HEK293T (cell line): ENCODE data around the gene TEX9.

ENCODE experiments used
- CTCF ChIA-PET: fragments of 350-600 bp; formaldehyde crosslinking; extraction: SDS; loops from one replicate; lab custom pipeline; 2021; ENCODE audit warnings: antibody characterized with exemption, inconsistent platforms; lab: Yijun Ruan, JAX
- POLR2A ChIA-PET: fragments of 350-600 bp; formaldehyde crosslinking; extraction: SDS; loops from one replicate; lab custom pipeline; 2020; ENCODE audit warnings: antibody characterized with exemption, inconsistent platforms; lab: Yijun Ruan, JAX
- DNase-seq: peaks from one replicate; pipeline ENCODE4 v3.0.0; 2012; ENCODE audit warnings: mixed read lengths; ENCODE audit errors: extremely low spot score
- ARNT ChIP-seq: fragments of 450-650 bp; IDR thresholded peaks from 2 replicates; pipeline ENCODE4 v1.6.1; 2017; ENCODE audit warnings: mild to moderate bottlenecking
- BHLHE40 ChIP-seq: fragments of 450-650 bp; IDR thresholded peaks from 2 replicates; pipeline ENCODE4 v1.6.1; 2016; ENCODE audit warnings: mild to moderate bottlenecking, moderate library complexity, borderline replicate concordance
- CTBP1 ChIP-seq: fragments of 450-650 bp; IDR thresholded peaks from 2 replicates; pipeline ENCODE4 v1.6.1; 2016; ENCODE audit warnings: borderline replicate concordance
- ELF4 ChIP-seq: fragments of 450-650 bp; IDR thresholded peaks from 2 replicates; pipeline ENCODE4 v1.6.1; 2017; ENCODE audit warnings: antibody characterized with exemption
- FOXA1 ChIP-seq: fragments of 450-650 bp; IDR thresholded peaks from 2 replicates; pipeline ENCODE4 v1.6.1; 2016; ENCODE audit warnings: mild to moderate bottlenecking
- FOXK2 ChIP-seq: fragments of 450-650 bp; IDR thresholded peaks from 2 replicates; pipeline ENCODE4 v1.6.1; 2016; ENCODE audit warnings: mild to moderate bottlenecking
- FOXM1 ChIP-seq: fragments of 450-650 bp; IDR thresholded peaks from 2 replicates; pipeline ENCODE4 v1.6.1; 2017; ENCODE audit warnings: mild to moderate bottlenecking, borderline replicate concordance
- HDGF ChIP-seq: fragments of 450-650 bp; IDR thresholded peaks from 2 replicates; pipeline ENCODE4 v1.6.1; 2017; ENCODE audit warnings: antibody characterized with exemption, borderline replicate concordance
- L3MBTL2 ChIP-seq: fragments of 450-650 bp; conservative IDR thresholded peaks from 2 replicates; pipeline ENCODE4 v1.6.1; 2016; ENCODE audit warnings: mild to moderate bottlenecking
- LEF1 ChIP-seq: fragments of 450-650 bp; IDR thresholded peaks from 2 replicates; pipeline ENCODE4 v1.6.1; 2017; ENCODE audit warnings: mild to moderate bottlenecking, borderline replicate concordance
- NFRKB ChIP-seq: fragments of 450-650 bp; IDR thresholded peaks from 2 replicates; pipeline ENCODE4 v1.6.1; 2016; ENCODE audit warnings: mild to moderate bottlenecking, moderate library complexity
- PKNOX1 ChIP-seq: fragments of 450-650 bp; IDR thresholded peaks from 2 replicates; pipeline ENCODE4 v1.6.1; 2016
- SP1 ChIP-seq: fragments of 450-650 bp; IDR thresholded peaks from 2 replicates; pipeline ENCODE4 v1.6.1; 2017
- SUZ12 ChIP-seq: fragments of 450-650 bp; IDR thresholded peaks from 2 replicates; pipeline ENCODE4 v1.6.1; 2016; ENCODE audit warnings: mild to moderate bottlenecking
- TARDBP ChIP-seq: fragments of 450-650 bp; IDR thresholded peaks from 2 replicates; pipeline ENCODE4 v1.6.1; 2016
- ZNF384 ChIP-seq: fragments of 450-650 bp; IDR thresholded peaks from 2 replicates; pipeline ENCODE4 v1.6.1; 2016

Gene TEX9

DNA sequence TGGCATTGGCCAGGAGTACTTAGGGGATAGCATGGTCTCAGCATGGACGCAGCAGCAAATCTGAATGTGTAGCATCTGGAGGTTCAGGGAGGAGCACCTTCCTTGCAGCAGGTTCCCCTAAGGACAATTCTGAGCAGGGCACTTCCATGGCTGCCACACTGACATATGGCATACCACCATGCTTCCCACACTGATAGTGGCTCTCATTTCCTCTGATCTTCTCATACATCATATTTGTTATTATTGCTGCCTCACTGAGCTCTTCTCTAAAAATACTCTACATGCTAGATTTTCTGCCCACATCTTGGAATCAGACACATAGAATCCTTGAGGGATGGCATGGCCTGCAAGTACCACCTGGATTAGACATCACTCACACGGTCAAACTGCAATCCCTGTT, 107.1 kb downstream of the TEX9 start:
- POLR2A ChIA-PET, result no interaction called here
- CTCF ChIA-PET, result no interaction called here
- TF ChIP-seq FOXM1, result no peak
- no peak for TF ChIP-seq HDGF
- no peak for TF ChIP-seq SP1
- TF ChIP-seq TARDBP, result no peak
- no peak for DNase-seq

DNA sequence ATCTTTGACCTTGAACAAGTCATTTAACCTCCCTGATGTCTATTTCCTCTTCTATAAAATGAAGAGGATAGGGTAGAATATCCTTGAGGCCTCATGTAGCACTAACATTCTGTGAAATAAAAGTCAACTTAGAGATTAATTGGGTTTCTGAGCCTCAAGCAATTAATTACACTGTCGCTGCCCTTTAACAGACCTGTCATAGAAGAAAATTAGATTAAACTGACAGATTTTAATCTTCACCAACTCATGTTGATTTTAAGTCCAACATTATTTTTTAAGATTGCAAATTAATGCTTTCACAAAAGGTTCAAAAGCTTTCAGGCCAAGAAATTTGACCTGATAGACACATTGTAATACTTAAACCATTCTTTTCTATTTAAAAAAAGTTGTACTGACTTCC, 107.8 kb downstream of the TEX9 start:
- ChIA-PET CTCF (no interaction called here), POLR2A (no interaction called here)
- no peak for DNase-seq
- TF ChIP-seq NFRKB (no peak), SP1 (no peak), LEF1 (no peak), SUZ12 (no peak), ARNT (no peak), L3MBTL2 (no peak), BHLHE40 (no peak), HDGF (no peak), FOXM1 (no peak), TARDBP (no peak), FOXK2 (no peak), ZNF384 (no peak)

DNA sequence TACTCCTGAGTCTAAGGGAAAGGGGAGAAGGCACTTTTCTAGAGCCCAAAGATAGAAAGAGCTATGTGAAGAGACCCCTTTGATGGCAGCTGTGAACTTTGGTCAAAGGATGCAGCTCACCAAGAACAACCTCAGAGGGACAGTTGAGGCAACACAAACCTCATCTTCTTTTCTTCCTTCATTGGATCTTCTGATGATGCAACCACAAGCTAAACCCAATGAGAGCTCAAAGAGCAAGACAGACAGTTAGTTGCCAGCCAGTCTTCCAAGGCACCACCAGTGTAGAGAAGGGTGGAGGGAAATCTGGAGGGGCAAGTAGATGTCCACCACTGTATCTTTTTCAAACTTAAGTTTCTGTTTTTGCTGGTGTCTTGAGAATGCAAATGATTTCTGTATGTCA, 110.1 kb downstream of the TEX9 start:
- TF ChIP-seq SP1 (no peak), ELF4 (no peak), FOXM1 (no peak), PKNOX1 (no peak), ARNT (no peak), HDGF (no peak), L3MBTL2 (no peak), ZNF384 (no peak), BHLHE40 (no peak), CTBP1 (no peak), LEF1 (no peak), FOXA1 (no peak)
- ChIA-PET POLR2A (no interaction called here), CTCF (interaction anchor here (0.6 kb wide), 1 partner anchor 1168 kb away, joined by 4 read pairs; no protein-coding TSS in a partner anchor)
- no peak for DNase-seq
